Memory B cell (primary cell): ENCODE measurements around the gene TENM3.

ENCODE experiments used
- ATAC-seq: fragments of 150-1000 bp; cut with Tn5 transposase; 2 replicates; pipeline ENCODE4 v1.10.0; 2021; ENCODE audit warnings: low read depth, mild to moderate bottlenecking, moderate library complexity
- DNase-seq, 2 donors: peaks; one replicate each; pipeline ENCODE4 v3.0.0; 2022; ENCODE audit warnings: low spot score in 2 of 2
- H3K27ac Mint-ChIP-seq: one replicate; pipeline ENCODE4 v1.8.0; 2022; ENCODE audit warnings: mild to moderate bottlenecking, moderate library complexity, mixed read lengths
- H3K27me3 Mint-ChIP-seq: one replicate; pipeline ENCODE4 v1.8.0; 2022; ENCODE audit warnings: mixed read lengths
- H3K36me3 Mint-ChIP-seq: one replicate; pipeline ENCODE4 v1.8.0; 2022; ENCODE audit warnings: mild to moderate bottlenecking, mixed read lengths
- H3K4me1 Mint-ChIP-seq: one replicate; pipeline ENCODE4 v1.8.0; 2022; ENCODE audit warnings: mixed read lengths
- H3K4me3 Mint-ChIP-seq: one replicate; pipeline ENCODE4 v1.8.0; 2022; ENCODE audit warnings: mild to moderate bottlenecking, moderate library complexity, mixed read lengths
- H3K9me3 Mint-ChIP-seq: one replicate; pipeline ENCODE4 v1.8.0; 2022; ENCODE audit warnings: mixed read lengths

The TENM3 gene

DNA sequence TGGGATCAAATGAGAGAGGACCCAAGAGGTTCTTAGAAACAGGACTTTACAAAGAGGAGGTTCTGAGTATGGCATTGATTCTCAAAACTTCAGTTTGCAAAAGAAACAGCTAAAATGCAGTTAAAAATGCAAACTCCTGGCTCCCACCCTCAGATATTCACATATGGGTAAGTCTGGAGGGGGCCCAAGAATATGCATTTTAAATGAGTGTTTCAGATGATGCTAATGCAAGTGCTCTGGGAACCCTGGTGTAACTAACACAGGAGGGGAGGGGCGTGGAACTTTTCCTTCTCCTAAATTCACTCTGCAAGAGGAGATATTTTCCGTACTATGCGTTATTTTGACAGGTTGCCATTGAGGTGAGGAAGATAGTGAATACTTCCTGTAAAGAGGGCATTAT, 168.2 kb downstream of the TENM3 start:
- no peak for ATAC-seq
- Mint-ChIP-seq H3K4me1 (no peaks in the 10 kb centered on the region), H3K36me3 (peaks cover 2% of the 10 kb centered on the region), H3K9me3 (peaks cover 5% of the 10 kb centered on the region), H3K27ac (no peak overlapping the region), H3K4me3 (no peak overlapping the region), H3K27me3 (no peaks in the 10 kb centered on the region)
- DNase-seq = no peak

GRCh38 chr4:182413550-182413949, 170.3 kb downstream of the TENM3 start:
- Mint-ChIP-seq H3K27me3 (no peaks in the 10 kb centered on the region), H3K9me3 (peaks cover 7% of the 10 kb centered on the region), H3K4me1 (no peaks in the 10 kb centered on the region), H3K4me3 (no peak overlapping the region), H3K36me3 (peaks cover 2% of the 10 kb centered on the region), H3K27ac (no peak overlapping the region)
- no peak for ATAC-seq
- no peak for DNase-seq

GRCh38 chr4:182415116-182415515, 171.9 kb downstream of the TENM3 start:
- DNase-seq (no peak), ATAC-seq (no peak)
- Mint-ChIP-seq H3K9me3 (peaks cover 7% of the 10 kb centered on the region), H3K27ac (no peak overlapping the region), H3K36me3 (peaks cover 2% of the 10 kb centered on the region), H3K4me1 (no peaks in the 10 kb centered on the region), H3K27me3 (no peaks in the 10 kb centered on the region), H3K4me3 (no peak overlapping the region)

DNA sequence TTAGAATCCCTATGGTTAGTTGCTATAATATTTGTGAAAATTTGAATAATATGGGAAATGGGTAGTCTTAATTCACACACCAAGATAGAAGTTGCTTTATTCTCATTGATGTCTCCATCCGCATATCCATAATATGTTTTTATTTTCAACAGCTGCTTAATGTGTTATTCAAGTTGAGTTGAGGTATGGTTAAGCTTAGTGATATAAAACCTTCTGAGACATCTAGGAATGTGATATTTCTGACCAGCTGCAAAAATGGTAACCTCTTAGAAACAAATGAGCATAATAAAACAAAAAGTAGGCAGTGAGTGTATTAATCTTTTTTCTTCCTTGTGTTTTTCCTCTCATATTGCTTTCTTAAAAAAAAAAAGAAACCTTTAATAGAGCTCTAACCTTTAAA, 172.9 kb downstream of the TENM3 start:
- Mint-ChIP-seq H3K9me3 (peaks cover 7% of the 10 kb centered on the region), H3K36me3 (peaks cover 2% of the 10 kb centered on the region), H3K27ac (no peak overlapping the region), H3K4me3 (no peak overlapping the region), H3K4me1 (no peaks in the 10 kb centered on the region), H3K27me3 (no peaks in the 10 kb centered on the region)
- DNase-seq = no peak
- no peak for ATAC-seq

GRCh38 chr4:182418054-182418734, 175.0 kb downstream of the TENM3 start:
- Mint-ChIP-seq H3K4me3 (no peak overlapping the region), H3K9me3 (peaks cover 2% of the 10 kb centered on the region), H3K27ac (no peak overlapping the region), H3K4me1 (no peaks in the 10 kb centered on the region), H3K36me3 (no peaks in the 10 kb centered on the region), H3K27me3 (no peaks in the 10 kb centered on the region)
- no peak for ATAC-seq
- DNase-seq = no peak

- H3K4me3 Mint-ChIP-seq = no peak overlapping the region
- ATAC-seq = no peak
- DNase-seq = no peak
- H3K9me3 Mint-ChIP-seq = peaks cover 2% of the 10 kb centered on the region
- no peaks in the 10 kb centered on the region for H3K36me3 Mint-ChIP-seq
- no peak overlapping the region for H3K27ac Mint-ChIP-seq
- H3K4me1 Mint-ChIP-seq = no peaks in the 10 kb centered on the region
- H3K27me3 Mint-ChIP-seq = no peaks in the 10 kb centered on the region
These were observed 177.0 kb downstream of the TENM3 start for GRCh38 chr4:182420189-182420588.

DNA sequence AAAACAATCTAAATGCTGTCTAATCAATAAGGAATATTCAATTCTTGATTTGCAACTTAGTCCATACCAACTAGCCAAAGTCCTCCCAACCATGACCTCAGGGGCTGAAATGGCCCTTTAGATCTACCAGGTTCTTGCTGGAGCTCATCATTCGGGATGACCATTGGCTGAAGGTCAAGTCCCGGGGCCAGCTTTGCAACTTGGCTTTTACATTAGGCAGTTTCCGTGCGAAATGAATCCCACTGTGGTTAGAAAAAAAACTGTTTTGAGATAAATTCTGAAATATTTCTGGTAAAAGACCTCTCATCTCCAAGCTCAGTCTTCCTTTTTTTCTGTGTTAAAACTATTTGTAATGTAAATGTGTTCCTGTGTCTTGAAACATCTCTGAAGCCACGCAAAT, 178.6 kb downstream of the TENM3 start:
- peaks cover 2% of the 10 kb centered on the region for H3K9me3 Mint-ChIP-seq
- no peak for DNase-seq
- no peak for ATAC-seq

DNA sequence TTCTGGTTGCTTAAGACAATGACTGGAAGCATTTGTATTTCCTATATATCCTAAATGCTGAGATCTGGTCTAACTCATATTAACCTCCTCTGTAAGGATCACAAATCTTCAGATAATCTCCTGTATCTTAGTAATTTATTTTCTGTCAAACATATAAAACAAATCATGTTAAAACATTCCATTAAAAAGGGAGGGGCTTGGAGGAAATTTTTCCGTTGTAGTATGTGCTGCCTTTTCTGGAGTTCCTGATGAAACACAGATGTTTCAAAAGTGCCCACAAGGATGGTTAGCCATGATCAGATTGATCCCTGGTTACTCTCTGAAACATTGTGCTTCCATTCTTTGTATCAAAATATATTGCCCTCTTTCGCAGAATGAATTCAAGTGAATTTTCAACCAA, 182.1 kb downstream of the TENM3 start:
- Mint-ChIP-seq H3K9me3 (no peaks in the 10 kb centered on the region), H3K36me3 (no peaks in the 10 kb centered on the region), H3K4me3 (no peak overlapping the region), H3K27me3 (no peaks in the 10 kb centered on the region), H3K27ac (no peak overlapping the region), H3K4me1 (no peaks in the 10 kb centered on the region)
- no peak for ATAC-seq
- no peak for DNase-seq

More for the DNA sequence above, 178.6 kb downstream of the TENM3 start:
- Mint-ChIP-seq H3K27me3 (no peaks in the 10 kb centered on the region), H3K27ac (no peak overlapping the region), H3K4me3 (no peak overlapping the region), H3K4me1 (no peaks in the 10 kb centered on the region), H3K36me3 (no peaks in the 10 kb centered on the region)

GRCh38 chr4:182426901-182427300, 183.7 kb downstream of the TENM3 start:
- Mint-ChIP-seq H3K27ac (no peak overlapping the region), H3K4me1 (no peaks in the 10 kb centered on the region), H3K9me3 (no peaks in the 10 kb centered on the region), H3K36me3 (no peaks in the 10 kb centered on the region), H3K4me3 (no peak overlapping the region), H3K27me3 (no peaks in the 10 kb centered on the region)
- ATAC-seq = no peak
- DNase-seq = no peak

- Mint-ChIP-seq H3K4me3 (no peak overlapping the region), H3K9me3 (no peaks in the 10 kb centered on the region), H3K27me3 (no peaks in the 10 kb centered on the region), H3K36me3 (no peaks in the 10 kb centered on the region), H3K4me1 (no peaks in the 10 kb centered on the region), H3K27ac (no peak overlapping the region)
- no peak for DNase-seq
- ATAC-seq = no peak
These were observed 184.4 kb downstream of the TENM3 start for GRCh38 chr4:182427554-182427953.

GRCh38 chr4:182429896-182430295, 186.7 kb downstream of the TENM3 start:
- H3K4me1 Mint-ChIP-seq = no peaks in the 10 kb centered on the region
- no peak overlapping the region for H3K27ac Mint-ChIP-seq
- H3K36me3 Mint-ChIP-seq = no peaks in the 10 kb centered on the region
- H3K9me3 Mint-ChIP-seq = peaks cover 1% of the 10 kb centered on the region
- DNase-seq (no peak), ATAC-seq (no peak)
- H3K4me3 Mint-ChIP-seq = no peak overlapping the region
- peaks cover 1% of the 10 kb centered on the region for H3K27me3 Mint-ChIP-seq

DNA sequence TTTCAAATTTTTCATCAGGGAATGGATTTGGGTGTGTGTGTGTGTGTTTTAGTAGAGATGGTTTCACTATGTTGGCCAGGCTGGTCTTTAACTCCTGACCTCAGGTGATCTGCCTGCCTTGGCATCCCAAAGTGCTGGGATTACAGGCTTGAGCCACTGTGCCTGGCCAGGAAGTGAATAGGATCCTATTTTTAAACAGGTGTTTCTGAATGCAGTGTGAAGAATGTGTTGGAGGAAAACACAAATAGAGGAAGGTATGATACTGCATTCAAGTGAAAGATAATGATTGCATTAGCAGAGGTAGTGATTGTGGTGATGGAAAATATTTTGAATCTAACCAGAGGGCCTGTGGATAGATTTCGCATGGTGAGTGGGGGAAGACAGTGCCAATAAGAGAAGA, 189.6 kb downstream of the TENM3 start:
- DNase-seq (no peak), ATAC-seq (no peak)
- no peaks in the 10 kb centered on the region for H3K4me1 Mint-ChIP-seq
- peaks cover 1% of the 10 kb centered on the region for H3K27me3 Mint-ChIP-seq
- no peaks in the 10 kb centered on the region for H3K36me3 Mint-ChIP-seq
- H3K9me3 Mint-ChIP-seq = peaks cover 1% of the 10 kb centered on the region
- no peak overlapping the region for H3K27ac Mint-ChIP-seq
- H3K4me3 Mint-ChIP-seq = no peak overlapping the region

- Mint-ChIP-seq H3K4me1 (no peaks in the 10 kb centered on the region), H3K9me3 (peaks cover 1% of the 10 kb centered on the region), H3K27me3 (peaks cover 1% of the 10 kb centered on the region), H3K4me3 (no peak overlapping the region), H3K27ac (no peak overlapping the region), H3K36me3 (no peaks in the 10 kb centered on the region)
- ATAC-seq (no peak), DNase-seq (no peak)
These were observed 191.5 kb downstream of the TENM3 start for GRCh38 chr4:182434720-182435119.

- no peak overlapping the region for H3K4me3 Mint-ChIP-seq
- peaks cover 1% of the 10 kb centered on the region for H3K9me3 Mint-ChIP-seq
- DNase-seq (no peak), ATAC-seq (no peak)
- no peak overlapping the region for H3K27ac Mint-ChIP-seq
- no peaks in the 10 kb centered on the region for H3K4me1 Mint-ChIP-seq
- peaks cover 1% of the 10 kb centered on the region for H3K27me3 Mint-ChIP-seq
- H3K36me3 Mint-ChIP-seq = no peaks in the 10 kb centered on the region
These were observed 192.2 kb downstream of the TENM3 start for GRCh38 chr4:182435401-182435800.

DNA sequence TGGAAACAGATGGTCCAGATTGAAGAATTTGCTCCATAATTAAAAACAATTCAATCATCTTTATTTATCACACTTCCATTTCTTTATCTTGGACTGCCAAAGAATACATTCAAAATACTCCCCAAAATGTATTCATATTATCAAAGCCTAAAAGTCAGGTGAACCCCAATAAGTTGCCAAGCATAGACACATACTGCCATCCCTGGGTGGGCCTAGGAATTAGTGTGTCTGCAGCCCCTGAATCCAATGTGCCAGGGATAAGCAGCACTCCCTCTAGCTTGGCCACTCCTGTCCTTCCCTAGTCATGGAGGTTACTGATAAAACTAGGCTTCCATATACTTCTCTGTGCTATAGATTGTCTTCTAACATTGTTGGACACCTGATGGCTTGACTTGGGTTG, 199.9 kb downstream of the TENM3 start:
- no peak overlapping the region for H3K4me3 Mint-ChIP-seq
- H3K27me3 Mint-ChIP-seq = peaks cover 13% of the 10 kb centered on the region
- no peaks in the 10 kb centered on the region for H3K4me1 Mint-ChIP-seq

More for the DNA sequence above, 199.9 kb downstream of the TENM3 start:
- ATAC-seq (no peak), DNase-seq (no peak)
- peaks cover 2% of the 10 kb centered on the region for H3K36me3 Mint-ChIP-seq
- peaks cover 1% of the 10 kb centered on the region for H3K9me3 Mint-ChIP-seq
- H3K27ac Mint-ChIP-seq = no peak overlapping the region
